ENCODE measurements around the gene VIT. TPM values are rescaled to one million over a fixed set of nuclear protein-coding genes. Genes with fewer than 3 reads are reported as not detected.
A peak's percentile ranks its signal among the peaks of the same experiment; 100 is the strongest.

Gene VIT
- total RNA-seq, 6 experiments from 2014 or later, result not detected

GRCh38 chr2:36783246-36783645 lies 86.7 kb downstream of the VIT start:
- ATAC-seq (no peak), DNase-seq (no peak)
- peaks cover 0 to 3% of the 10 kb centered on the region in 2 donors for H3K27me3 ChIP-seq
- no peaks in the 10 kb centered on the region for H3K36me3 ChIP-seq
- H3K27ac ChIP-seq, result no peak overlapping the region
- 15% methylated on average over 2 of the region's 2 CpGs for WGBS (ENCODE audit: insufficient coverage, low coverage, low lambda C conversion rate, missing lambda C conversion rate)
- TF ChIP-seq POLR2A (IDR thresholded peaks at IDR 0.05) (no peak), CTCF (IDR thresholded peaks at IDR 0.05) (no peak)
- H3K4me3 ChIP-seq, result no peak overlapping the region
- intact Hi-C loops (cut with DNase I), result no loop called here
- H3K4me1 ChIP-seq, result no peaks in the 10 kb centered on the region
- H3K9me3 ChIP-seq, result no peaks in the 10 kb centered on the region

- TF ChIP-seq CTCF (IDR thresholded peaks at IDR 0.05) (peak; percentile 73 to 98 (median 96)), POLR2A (IDR thresholded peaks at IDR 0.05) (no peak)
- Histone ChIP-seq H3K4me3 (no peak overlapping the region), H3K27ac (no peak overlapping the region), H3K9me3 (no peaks in the 10 kb centered on the region), H3K27me3 (peaks cover 0 to 3% of the 10 kb centered on the region in 2 donors), H3K36me3 (no peaks in the 10 kb centered on the region), H3K4me1 (no peaks in the 10 kb centered on the region)
- 33% methylated on average over 5 of the region's 5 CpGs for WGBS (ENCODE audit: insufficient coverage, low coverage, low lambda C conversion rate, missing lambda C conversion rate)
- ATAC-seq (peak; percentile 83 to 91 (median 88)), DNase-seq (peak in 2 of 3 donors; percentile 34 to 56)
- intact Hi-C loops (cut with DNase I), result no loop called here
Observed at GRCh38 chr2:36785179-36785795, 88.8 kb downstream of the VIT start.

GRCh38 chr2:36789181-36789804 lies 92.8 kb downstream of the VIT start:
- Histone ChIP-seq H3K9me3 (no peaks in the 10 kb centered on the region), H3K36me3 (no peaks in the 10 kb centered on the region), H3K27ac (no peak overlapping the region), H3K4me3 (no peak overlapping the region), H3K27me3 (no peaks in the 10 kb centered on the region), H3K4me1 (no peaks in the 10 kb centered on the region)
- WGBS (ENCODE audit: insufficient coverage, low coverage, low lambda C conversion rate, missing lambda C conversion rate), result 41% methylated on average over 6 of the region's 11 CpGs
- intact Hi-C loops (cut with DNase I), result no loop called here
- ATAC-seq (no peak), DNase-seq (no peak)
- TF ChIP-seq POLR2A (IDR thresholded peaks at IDR 0.05), result no peak

GRCh38 chr2:36792951-36793350 lies 96.4 kb downstream of the VIT start:
- Histone ChIP-seq H3K27me3 (no peaks in the 10 kb centered on the region), H3K27ac (no peak overlapping the region), H3K36me3 (no peaks in the 10 kb centered on the region), H3K9me3 (peaks cover 0 to 4% (median 0%) of the 10 kb centered on the region in 4 donors), H3K4me3 (no peak overlapping the region), H3K4me1 (no peaks in the 10 kb centered on the region)
- DNase-seq, result no peak
- ATAC-seq, result no peak
- TF ChIP-seq CTCF (IDR thresholded peaks at IDR 0.05), result no peak
- no peak for TF ChIP-seq POLR2A (IDR thresholded peaks at IDR 0.05)
- 37% methylated on average over 2 of the region's 2 CpGs for WGBS (ENCODE audit: insufficient coverage, low coverage, low lambda C conversion rate, missing lambda C conversion rate)
- intact Hi-C loops (cut with DNase I), result no loop called here

- TF ChIP-seq CTCF (IDR thresholded peaks at IDR 0.05) (no peak), POLR2A (IDR thresholded peaks at IDR 0.05) (no peak)
- Histone ChIP-seq H3K27ac (no peak overlapping the region), H3K9me3 (peaks cover 0 to 4% (median 0%) of the 10 kb centered on the region in 4 donors), H3K36me3 (no peaks in the 10 kb centered on the region), H3K27me3 (no peaks in the 10 kb centered on the region), H3K4me1 (no peaks in the 10 kb centered on the region), H3K4me3 (no peak overlapping the region)
- ATAC-seq, result no peak
- WGBS (ENCODE audit: insufficient coverage, low coverage, low lambda C conversion rate, missing lambda C conversion rate), result 36% methylated on average over 6 of the region's 6 CpGs
- intact Hi-C loops (cut with DNase I), result no loop called here
- DNase-seq, result no peak
Observed at GRCh38 chr2:36797324-36798070, 101.0 kb downstream of the VIT start.
